Ovary (tissue), 3 donors: ENCODE results near the gene CSRP3.

Source experiments
- CTCF ChIP-seq, 3 donors: fragments of 450-650 bp in 2 of 3; fragments of 200-600 bp in 1 of 3; IDR thresholded peaks; one replicate each; pipeline versions ENCODE4 v1.5.1 to v1.8.0; 2016 to 2022; ENCODE audit warnings: antibody characterized with exemption in 3 of 3, mild to moderate bottlenecking in 1 of 3
- EP300 ChIP-seq: sonication (generic); formaldehyde crosslinking; IDR thresholded peaks from one replicate; pipeline ENCODE4 v1.6.1; 2017; ENCODE audit warnings: antibody characterized with exemption
- donor health status: DM: no; HTN: no; CAD: no.

GRCh38 chr11:19199048-19199447, 2.7 kb downstream of the CSRP3 start:
- TF ChIP-seq CTCF (IDR thresholded peaks at IDR 0.05) (no peak), EP300 (no peak)
